NOMO-1 treated with dmso at 0.1 percent for 144 hours (cell line): ENCODE data around the gene CFAP74.

ENCODE experiments used
- DNase-seq: peaks from one replicate; lab custom pipeline; 2025; ENCODE audit not compliant: unreplicated experiment; lab: John Stamatoyannopoulos, UW

CFAP74 gene

DNA sequence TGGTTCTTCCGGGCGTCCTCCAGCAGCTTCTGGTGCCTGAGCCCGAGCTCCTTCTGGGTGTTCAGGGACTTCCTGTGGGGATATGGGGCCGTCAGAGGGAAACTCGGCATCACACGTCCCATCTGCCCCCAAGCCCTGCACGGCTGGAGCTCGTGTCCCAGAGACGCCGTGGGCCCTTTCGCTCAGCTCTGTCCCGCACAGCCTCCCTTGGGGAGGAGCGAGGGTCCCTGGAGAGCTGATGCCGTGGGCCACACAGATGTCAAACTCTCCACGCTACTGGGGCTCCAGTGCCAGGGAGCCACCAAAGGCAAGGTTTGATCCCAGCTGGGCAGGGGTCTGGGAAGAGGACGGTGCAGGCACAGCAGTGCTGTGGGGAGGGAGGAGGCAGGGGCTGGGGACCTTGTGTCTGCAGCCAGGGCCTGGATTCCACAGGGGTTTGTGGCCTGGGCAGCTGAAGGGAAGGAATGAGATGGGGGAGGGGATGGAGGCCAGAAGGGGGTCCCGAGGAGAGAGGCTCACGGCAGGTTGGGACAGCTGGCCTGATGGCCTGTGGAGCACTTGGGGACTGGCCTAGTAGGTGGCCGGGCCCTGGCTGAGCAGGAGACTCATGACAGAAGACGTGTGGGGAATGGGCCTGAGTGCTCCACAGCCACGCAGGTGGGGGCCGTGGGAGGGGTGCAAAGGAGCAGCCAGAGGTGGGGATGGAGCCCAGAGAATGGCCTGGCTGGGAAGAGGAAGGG lies 30.4 kb downstream of the CFAP74 start:
- no peak for DNase-seq

DNA sequence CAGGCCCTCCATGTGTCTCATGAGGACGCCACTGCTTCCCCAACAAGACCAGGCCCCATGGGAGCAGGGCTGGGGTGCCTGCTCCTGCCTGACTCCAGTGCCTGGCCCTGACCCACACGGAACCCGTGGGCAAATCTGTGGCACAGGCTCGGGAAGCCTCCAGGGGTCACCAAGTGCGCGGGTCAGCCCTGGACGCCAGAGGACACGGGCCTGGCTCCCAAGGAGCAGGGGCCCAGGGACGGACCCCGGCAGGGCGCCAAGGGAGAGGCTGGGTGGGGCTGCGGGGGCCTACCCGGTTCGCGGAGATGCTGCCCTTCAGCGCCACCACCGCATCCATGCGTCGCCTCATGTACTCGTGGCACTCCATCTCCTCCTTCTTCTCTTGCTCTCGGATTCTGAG lies 31.9 kb downstream of the CFAP74 start:
- DNase-seq = no peak

GRCh38 chr1:1971017-1971416 lies 32.6 kb downstream of the CFAP74 start:
- no peak for DNase-seq

- DNase-seq = no peak
Observed at GRCh38 chr1:1969953-1970716, 33.5 kb downstream of the CFAP74 start.

GRCh38 chr1:1969505-1969900 lies 34.1 kb downstream of the CFAP74 start:
- DNase-seq = no peak

DNA sequence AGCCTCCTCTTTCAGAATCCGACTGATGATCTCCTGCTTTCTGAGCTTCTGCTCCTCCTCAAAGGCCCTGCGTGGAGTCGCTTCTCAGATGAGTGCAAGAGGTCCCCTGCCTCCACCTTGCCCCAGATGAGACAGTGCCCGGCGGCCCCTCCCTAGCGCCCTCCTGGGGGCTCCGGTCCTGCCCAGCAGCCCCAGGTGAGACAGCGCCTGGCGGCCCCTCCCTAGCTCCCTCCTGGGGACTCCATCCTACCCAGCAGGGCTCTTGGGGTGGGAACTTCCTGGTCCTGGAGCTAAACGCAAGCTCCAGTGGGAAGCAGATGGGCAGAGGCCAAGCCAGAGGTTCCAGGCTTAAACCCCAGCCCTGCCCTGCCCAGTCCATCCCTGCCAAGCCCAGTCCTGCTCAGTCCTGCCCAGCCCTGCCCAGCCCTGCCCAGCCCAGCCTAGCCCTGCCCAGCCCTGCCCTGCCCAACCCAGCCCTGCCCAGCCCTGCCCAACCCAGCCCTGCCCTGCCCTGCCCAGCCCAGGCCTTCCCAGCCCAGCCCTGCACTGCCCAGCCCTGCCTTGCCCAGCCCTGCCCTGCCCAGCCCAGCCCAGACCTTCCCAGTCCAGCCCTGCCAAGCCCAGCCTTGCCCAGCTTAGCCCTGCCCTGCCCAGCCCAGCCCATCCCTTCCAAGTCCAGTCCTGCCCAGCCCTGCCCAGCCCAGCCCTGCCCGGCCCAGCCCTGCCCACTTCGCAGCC lies 34.6 kb downstream of the CFAP74 start:
- no peak for DNase-seq

- no peak for DNase-seq
Observed at GRCh38 chr1:1967879-1968278, 35.7 kb downstream of the CFAP74 start.

- no peak for DNase-seq
Observed at GRCh38 chr1:1967151-1967550, 36.4 kb downstream of the CFAP74 start.

DNA sequence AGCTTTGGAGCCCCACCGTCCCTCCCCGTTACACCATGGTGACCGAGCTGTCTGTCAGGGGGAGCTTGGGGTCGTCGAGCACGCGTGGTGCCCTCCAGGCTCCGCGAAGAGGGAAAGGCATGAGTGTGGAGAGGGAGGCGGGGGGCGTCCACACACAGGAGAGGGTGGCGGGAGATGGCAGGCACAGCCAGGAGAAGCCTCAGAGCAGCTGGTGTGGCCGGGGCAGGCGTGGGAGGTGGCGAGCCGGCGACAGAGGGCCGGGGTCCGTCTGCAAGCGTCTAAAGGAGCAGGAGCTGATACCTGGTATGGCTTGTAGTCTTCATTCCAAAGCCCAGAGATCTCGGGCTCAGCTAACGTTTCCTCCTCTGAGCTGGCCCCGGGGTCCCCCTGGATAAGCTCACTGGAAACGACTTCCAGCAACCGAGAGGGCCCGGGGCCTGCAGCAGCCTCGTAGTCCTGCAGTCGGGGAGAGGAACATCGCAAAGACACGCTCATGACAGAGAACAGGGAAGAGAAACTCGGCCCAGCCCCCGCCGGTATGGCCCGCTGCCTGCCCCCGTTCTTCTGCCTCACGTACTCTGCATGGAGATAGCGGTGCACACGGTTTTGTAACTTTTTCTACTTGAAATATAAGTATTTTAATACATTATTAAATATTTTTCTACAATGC lies 37.4 kb downstream of the CFAP74 start:
- peak; percentile 21 for DNase-seq

DNA sequence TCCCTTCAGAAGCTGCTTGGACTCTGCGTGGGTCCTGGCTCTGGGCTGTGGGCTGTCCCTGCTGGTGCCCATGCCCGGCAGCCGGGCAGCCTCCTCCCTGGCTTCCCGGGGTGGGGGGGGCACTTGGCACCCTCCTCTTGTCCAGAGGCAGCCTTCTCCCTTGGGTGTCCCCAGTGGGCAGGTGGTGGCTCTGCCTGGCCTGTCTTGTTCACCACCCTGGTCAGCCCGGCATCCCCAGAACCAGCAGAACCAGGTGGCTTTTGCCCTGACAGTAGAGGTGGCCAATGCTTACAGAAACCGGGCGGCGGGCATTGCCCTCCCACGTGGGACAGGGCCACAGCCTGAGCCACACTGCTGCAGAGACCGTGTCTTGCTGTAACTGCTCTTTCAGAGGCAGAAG lies 38.0 kb downstream of the CFAP74 start:
- no peak for DNase-seq

DNA sequence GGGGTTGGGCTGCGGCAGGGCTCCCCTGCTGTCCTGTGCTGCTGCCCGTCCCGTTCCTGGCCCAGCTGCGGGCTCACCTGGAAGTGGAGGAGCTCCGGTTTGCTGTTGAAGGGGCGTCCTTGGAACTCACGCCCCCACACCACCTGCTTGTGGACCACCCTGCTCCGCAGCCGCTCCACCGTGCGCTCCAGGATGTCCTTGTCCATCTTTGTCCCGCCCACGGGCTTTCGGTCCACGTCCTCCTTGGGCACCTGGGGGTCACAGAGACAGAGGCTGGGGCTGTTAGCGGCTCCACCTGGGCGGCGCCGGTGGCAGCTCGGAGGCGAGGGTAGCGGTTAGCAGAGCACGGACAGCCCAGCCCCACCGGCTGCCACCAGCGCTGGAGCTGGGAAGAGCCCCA lies 38.8 kb downstream of the CFAP74 start:
- no peak for DNase-seq

DNA sequence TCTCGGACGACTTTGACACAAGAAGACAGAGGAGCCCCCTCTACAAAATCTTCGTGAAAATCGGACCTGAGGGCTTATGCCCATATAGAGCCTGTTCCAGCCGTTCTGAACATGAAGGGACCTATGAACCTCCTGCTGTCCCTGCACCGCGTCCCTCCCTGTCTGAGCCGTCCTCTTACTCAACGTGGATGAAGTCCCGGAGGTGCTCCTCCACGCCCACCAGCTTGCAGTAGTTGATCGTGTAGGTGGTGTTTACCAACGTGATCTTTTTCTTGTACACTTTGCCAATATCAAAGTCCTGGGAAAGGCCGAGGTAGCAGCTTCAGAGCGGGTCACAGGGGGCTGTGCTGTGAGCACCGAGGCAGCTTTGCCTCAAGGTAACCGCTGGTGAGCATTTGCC lies 40.0 kb downstream of the CFAP74 start:
- no peak for DNase-seq

GRCh38 chr1:1962752-1963151 lies 40.8 kb downstream of the CFAP74 start:
- no peak for DNase-seq

DNA sequence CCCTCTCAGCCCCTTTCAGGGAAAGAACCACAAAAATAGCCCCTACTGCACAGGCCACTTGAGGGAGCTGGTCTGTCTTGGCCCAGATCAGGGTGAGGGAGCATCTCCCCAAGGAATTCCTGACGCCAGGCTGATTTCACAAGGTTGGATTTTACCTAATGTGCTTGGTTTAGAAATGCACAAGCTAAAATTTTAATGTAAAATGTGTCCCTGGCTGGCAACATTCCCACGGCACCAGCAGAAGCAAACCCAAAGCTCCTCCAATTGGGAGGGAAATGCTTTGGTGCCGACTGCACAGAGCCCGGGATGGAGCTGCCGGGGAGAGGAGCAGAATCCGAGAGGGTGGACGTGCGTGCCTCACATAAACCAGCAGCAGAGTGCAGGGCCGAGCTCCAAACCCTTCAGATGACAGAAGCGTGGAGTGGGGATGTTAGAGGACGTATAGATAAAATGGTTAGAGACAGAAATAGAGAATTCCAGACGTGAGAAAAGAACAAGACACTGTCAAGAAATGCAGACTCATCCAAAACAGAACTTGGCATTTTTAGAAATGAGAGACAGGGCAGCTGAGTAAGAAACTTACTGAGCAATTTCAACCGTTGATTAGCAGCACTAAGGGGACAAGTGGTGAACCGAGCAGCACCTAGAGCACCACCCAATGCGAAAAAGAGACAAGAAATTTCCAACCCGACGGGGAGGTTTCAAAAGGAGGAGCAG lies 42.9 kb downstream of the CFAP74 start:
- DNase-seq = no peak

DNA sequence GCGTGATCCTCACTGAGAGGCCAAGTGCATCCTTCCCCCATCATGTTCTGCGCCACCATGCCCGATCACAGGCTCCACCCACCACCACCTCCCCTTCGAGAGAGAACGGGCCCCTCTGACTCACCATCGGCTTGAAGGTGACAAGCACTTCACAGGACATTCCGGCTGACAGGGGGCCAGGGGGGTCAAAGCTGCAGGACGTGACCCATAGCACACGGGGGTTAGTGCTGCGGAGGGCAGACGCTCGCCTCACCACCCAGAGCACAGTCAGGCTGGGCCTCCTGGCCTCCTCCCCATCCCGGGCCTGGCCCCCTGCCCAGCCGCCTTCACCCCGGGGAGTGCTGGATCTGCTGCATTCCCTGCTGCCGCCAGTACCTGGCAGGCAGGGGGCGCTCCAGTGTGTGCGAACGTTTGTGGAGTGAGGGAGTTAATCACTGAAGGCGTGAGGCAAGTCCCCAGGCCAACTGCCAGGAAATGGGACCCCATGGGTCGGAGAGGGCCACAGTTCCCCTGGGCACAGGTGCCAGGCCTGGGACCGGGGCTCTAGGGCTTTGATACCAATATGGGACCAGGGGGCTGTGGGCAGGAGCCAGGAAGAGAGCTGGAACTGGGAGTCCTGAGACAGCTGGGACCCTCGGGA lies 43.6 kb downstream of the CFAP74 start:
- DNase-seq = peak; percentile 59

- DNase-seq = no peak
Observed at GRCh38 chr1:1959459-1959839, 44.1 kb downstream of the CFAP74 start.

GRCh38 chr1:1958071-1958541 lies 45.5 kb downstream of the CFAP74 start:
- DNase-seq = no peak

- no peak for DNase-seq
Observed at GRCh38 chr1:1957533-1957961, 46.0 kb downstream of the CFAP74 start.

DNA sequence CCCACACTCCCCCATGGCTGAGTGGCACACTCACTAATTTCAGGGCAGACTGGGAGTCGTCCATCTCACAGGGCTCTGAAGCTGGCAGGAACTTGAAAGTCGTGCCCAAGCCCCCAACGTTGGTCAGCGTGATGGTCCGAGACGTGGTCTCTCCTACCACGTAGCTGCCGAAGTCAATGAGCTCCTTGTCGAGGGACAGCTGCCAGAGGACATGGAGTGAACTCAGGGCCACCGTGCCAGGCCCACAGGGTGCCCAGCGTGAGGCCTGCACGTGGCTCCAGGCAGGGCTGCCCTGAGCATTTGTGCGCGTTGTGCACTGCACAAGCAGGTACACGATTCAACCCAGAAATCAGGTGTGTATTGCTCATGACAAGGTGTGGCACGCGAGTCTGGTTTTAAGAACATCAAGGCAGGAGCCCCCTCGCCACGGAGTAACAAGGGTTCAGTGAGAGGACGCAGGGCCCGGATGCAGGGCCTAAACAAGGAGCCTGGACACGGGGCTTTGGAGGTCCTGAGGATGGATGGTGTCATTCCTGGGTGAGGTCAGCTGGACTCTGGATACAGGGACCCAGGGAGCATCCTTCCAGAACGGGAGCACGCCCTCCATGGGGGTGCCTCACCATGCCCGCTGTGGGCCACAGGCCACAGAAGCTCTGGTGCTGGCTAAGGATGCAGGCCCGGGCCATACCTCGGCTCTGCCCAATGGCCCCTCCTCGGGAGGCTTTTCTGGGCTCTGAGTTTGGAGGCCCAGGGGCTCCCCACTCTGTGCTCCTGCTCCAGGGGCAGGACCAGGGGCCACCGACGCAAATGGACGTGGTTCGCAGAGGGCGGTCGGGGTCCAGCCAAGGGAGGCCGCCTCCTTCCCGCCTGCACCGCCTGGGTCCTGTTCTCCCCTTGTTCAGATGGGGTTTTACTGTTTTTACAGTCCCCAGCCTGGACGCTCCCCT lies 46.7 kb downstream of the CFAP74 start:
- no peak for DNase-seq
